NCI-H2196 treated with DMSO at 0.1 percent for 48 hours (cell line): Measurements from ENCODE around the gene ANKRD33B.

Experiments used
- DNase-seq: peaks from one replicate; lab custom pipeline; 2025; ENCODE audit not compliant: unreplicated experiment; lab: John Stamatoyannopoulos, UW

The ANKRD33B gene

DNA sequence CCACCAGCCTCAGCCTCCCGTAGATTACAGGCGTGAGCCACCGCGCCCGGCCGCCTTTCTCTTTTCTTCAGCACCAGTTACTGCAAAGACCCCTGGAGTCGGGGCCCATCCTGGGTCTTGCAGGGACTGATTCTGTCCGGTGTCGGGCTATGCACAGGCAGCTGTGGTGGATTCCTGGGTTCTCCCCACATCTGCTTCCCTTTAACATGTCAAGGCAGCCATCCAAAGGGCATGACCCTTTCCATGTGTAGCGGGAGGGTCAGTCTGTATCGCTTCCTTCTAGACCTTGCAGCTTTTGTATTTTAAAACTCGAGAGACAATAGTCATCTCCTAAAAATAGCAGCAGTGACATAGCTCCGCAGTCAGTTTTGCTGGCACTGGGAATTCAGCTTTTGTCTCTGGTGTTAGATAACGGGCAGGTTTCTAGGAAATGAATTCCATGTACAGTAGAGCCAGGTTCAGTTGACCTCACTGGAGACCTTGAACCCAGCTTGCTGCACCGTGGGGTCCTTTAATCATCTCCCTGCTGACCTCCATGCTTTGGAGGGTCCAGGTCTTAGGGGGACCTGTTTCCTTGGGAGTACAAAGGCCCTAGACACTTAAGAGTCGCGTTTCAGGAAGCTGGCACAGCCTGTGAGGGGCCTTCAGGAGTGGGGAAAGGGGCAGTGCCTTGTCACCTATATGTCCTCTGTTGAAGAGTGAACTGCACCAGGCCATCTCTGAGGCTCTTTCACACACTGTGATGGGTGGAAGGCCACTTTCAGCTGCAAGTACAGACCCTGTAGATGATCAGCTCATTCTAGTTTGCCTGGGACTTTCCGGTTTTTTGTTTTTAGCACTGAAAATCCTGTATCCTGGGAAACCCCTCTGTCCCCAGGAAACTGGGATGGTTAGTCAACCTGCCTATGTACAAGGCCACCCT, 13.8 kb downstream of the ANKRD33B start:
- DNase-seq: no peak

GRCh38 chr5:10578293-10578665, 14.4 kb downstream of the ANKRD33B start:
- DNase-seq: no peak

GRCh38 chr5:10578869-10579268, 15.0 kb downstream of the ANKRD33B start:
- DNase-seq: no peak

DNA sequence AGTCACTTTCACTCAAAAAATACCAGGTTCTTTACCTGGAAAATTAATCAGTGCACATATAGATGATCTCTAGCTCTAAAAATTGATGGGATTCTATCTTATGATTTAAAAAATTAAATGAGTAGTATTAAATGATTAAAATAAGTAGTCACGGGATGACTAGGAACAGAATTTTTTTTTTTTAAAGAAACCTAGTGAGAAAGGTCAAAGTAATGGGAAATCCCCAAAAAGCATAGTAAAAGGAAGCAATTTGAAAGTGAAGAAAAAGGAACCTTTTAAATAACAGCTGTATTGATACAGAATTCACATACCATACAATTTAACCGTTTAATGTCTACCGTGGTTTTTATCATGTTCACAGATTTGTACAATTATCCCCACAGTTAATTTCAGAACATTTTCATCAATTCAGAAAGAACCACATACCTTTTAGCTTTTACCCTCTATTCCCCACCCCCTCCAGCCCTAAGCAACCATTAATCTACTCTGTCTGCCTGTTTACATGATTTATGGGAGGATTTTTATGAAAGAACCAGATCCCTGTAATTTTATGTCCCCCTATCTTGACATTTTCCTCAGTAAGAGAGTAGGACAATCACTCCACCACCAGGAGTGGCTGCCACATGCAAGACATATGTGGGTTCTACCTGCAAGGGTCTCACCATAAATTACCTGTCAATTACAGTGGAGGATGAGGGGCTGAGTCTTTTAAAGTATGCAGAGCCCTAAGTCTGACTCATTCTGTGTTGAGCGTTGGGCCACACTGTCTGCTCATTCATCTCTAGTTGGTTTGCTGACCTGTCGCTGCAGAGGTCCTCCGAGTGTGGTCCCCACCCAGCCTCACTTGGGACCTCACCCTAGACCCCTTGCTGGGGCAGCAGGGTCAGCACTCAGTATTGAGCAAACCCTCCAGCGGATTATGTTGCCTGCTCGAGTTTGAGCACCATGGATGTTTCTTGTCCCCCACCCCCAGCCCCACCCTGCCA, 16.0 kb downstream of the ANKRD33B start:
- DNase-seq: no peak

DNA sequence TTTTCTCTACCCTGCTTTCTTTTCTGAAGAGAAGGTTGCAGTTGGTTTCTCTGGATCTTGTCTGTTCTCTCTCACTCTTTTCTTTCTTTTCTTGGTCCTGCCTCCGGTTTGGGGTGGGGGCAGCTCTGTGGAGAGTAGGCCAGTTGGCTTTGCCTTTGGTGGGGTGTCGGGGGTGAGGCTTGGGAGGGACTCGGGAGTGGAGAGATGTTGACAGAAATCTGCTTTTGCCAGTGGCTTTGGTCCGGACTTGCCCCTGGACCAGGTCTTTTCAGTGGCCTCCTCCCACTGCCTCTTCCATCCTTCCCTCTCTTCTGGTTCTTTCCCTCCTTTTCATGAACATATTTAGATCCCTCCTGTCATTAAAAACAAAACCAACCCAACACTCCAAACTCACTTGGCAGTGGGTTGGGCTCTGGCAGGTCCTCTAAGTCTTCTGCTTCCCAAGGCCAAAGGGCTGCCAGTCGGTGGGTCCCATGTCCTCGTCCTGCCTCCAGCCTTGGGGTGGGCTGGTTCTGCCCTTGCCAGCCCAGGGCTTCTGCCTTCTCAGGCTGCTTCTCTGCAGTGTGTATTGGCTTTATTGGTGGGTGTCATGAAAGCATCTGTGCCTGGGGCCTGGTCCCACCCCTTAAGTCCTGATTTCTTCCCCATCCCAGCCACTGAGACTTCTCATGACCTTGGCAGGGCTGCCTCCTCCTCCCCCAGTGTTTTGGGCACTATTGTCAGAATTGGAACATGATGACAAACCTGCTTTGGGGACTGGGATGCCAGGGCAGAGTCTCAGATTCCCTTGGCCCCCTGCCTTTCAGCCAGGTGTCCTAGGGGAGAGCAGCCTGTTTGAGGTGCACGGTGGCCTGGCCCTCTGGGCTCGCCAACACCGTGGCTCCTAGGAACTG, 16.9 kb downstream of the ANKRD33B start:
- no peak for DNase-seq

DNA sequence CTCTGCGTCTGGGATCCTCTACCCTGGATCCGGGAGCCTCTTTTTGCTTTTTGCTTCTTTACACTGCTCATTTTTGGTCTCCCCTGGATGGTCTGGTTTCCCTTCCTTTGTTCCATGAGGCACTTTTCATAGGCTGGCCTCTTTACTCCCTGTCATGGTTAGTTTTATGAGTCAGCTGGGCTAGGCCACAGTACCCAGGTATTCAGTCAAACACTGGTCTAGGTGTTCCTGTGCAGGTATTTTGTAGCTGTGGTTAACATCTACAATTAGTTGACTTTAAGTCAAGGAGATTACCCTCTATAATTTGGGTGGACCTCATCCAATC, 17.5 kb downstream of the ANKRD33B start:
- DNase-seq: no peak

DNA sequence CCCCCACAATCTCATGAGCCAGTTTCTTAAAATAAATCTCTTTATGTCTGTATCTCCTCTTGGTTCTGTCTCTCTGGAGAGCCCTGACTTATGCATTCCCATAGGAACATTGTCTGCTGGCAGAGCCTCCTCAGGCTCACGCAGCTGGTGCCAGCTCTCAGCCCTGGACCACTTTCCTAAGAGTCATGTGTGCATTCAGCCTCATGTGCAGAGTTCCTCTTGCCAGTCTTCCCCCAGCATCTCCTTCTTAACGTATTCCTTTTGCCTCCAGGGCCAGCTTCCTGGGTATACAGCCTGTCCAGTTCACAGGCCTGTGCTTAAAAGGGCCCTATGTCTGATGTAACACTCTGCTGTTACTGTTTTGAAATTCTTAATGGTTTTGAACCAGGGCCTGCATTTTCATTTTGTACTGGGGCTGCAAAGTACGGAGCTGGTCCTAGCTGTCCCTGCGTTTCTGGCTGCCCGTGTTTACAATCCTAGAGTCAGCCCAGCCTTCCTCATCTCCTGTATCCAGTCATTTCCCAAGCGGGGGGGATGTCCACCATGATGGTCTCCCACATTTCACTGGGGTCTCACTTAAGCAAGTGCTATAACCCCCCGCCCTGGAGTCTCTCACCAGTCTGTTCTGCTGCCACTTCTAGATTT, 18.1 kb downstream of the ANKRD33B start:
- DNase-seq: no peak

DNA sequence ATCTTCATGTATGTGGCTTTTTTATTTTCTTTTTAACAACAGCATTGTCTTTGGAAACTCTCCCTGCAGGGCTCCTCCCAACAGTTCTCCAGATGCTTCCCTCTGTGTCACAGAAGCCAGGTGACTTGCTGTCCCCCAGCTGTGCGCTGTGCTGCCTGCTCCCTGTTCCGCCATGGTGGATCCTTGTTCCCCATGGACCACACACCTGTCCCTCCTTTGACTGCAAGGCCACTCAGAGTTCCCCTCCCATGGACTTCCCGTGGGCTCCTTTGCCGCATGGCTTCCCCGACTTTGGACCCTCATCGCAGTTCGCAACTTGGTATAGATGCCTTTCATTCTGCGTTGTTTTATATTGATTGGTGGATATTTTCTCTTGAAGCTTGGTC, 18.6 kb downstream of the ANKRD33B start:
- no peak for DNase-seq

GRCh38 chr5:10583663-10584572, 20.0 kb downstream of the ANKRD33B start:
- DNase-seq: no peak

GRCh38 chr5:10584714-10585517, 21.0 kb downstream of the ANKRD33B start:
- no peak for DNase-seq

DNA sequence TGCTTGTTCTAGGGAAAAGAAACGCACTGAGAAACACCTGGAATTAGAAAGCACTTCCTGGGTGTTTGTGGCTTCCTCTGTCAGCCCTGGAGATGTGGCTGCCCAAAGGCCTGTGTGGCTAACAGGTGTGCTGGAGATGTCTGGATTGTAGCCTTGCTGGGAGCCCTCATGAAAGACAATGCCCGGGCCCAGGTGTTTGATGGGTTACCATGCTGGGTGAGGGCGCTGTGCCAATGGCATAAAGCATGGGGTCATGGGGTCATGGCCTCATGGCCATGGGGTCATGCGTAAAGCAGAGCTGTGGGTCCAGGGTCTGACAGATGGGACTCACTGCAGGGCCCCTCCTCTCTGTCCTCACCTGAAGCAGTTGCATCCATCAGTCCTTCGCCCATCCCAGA, 21.6 kb downstream of the ANKRD33B start:
- no peak for DNase-seq

GRCh38 chr5:10586008-10586407, 22.1 kb downstream of the ANKRD33B start:
- no peak for DNase-seq

GRCh38 chr5:10586555-10586954, 22.7 kb downstream of the ANKRD33B start:
- no peak for DNase-seq

- no peak for DNase-seq
Measured at GRCh38 chr5:10588109-10588775, 24.4 kb downstream of the ANKRD33B start.

GRCh38 chr5:10588779-10589447, 25.0 kb downstream of the ANKRD33B start:
- no peak for DNase-seq

GRCh38 chr5:10590226-10590999, 26.5 kb downstream of the ANKRD33B start:
- DNase-seq: no peak

GRCh38 chr5:10591159-10591558, 27.3 kb downstream of the ANKRD33B start:
- DNase-seq: no peak
